ENCODE measurements around the gene ZNF655.

- TF ChIP-seq EZH2 (IDR thresholded peaks at IDR 0.05; ENCODE audit: insufficient read depth, poor library complexity, severe bottlenecking), result no peak
- TF ChIP-seq EZH2phosphoT487 (IDR thresholded peaks at IDR 0.05; ENCODE audit: insufficient read depth, low read depth), result no peak
Observed at GRCh38 chr7:99554939-99555338, 3.5 kb upstream of the ZNF655 start.

Measured in GM23248 (cell line).